ENCODE measurements around the gene ARHGEF39. TPM values are rescaled to one million over a fixed set of nuclear protein-coding genes. Genes with fewer than 3 reads are reported as not detected.

ARHGEF39 gene
- total RNA-seq, result 1.6 and 3.5 TPM in 2 replicates

DNA sequence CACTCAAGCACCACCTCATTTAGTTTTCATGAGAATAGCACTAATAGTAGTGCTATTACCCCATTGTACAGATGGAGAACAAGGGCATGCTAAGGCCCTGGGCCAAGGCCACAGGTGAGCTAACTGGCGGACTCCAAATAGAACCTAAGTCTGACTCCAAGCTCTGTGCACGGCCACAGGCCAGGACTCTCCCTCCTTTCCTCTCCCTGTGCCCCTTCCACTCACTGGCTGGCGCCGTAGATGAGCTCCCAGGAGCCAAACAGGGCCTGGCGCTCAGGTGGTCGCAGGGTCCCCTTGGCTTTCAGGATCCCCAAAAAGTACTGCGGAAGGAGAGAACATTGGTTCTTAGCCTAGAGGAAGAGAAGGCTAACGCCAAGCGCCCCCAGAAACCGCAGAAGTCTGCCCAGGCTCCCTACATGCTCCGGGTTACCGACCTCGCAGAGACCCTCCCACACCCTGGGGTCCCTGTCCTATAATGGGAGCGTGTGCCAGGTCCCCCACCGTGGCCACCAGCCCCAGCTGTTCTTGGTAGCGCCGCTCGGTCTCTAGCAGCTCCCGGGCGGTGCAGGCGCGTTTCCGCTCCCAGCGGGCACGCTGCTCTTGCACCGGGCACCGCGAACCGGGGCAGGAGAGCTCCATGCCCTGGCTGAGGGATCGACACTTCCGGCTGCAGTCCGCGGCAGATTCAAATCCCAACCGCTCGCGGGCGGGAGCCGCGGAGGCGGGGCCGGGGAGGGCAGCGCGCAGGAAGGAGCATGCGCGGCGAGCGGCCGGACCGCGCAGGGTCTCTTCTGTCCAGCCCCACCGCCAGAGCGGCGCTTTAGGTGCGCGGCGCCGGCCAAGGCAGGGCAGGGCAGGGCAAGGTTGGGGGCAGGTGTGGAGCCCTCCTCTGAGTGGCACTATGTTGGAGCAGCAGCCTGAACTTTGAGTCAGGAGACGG, at the start of gene ARHGEF39:
ARHGEF39 (minus strand) TSS at position 665 of the 940 bp plus-strand sequence; CDS start at position 639, 26 bp downstream.

GRCh38 chr9:35689542-35690293, 24.7 kb upstream of the ARHGEF39 start, which contains the start of gene TPM2:
Gene TPM2, minus strand, starts transcription at chr9:35689925. Its CDS starts 108 bp downstream, at chr9:35689817.

GRCh38 chr9:35673132-35674024, 8.4 kb upstream of the ARHGEF39 start, which contains the start of gene CA9:
Gene CA9, plus strand, starts transcription at chr9:35673928. Its CDS starts 32 bp downstream, at chr9:35673960.

DNA sequence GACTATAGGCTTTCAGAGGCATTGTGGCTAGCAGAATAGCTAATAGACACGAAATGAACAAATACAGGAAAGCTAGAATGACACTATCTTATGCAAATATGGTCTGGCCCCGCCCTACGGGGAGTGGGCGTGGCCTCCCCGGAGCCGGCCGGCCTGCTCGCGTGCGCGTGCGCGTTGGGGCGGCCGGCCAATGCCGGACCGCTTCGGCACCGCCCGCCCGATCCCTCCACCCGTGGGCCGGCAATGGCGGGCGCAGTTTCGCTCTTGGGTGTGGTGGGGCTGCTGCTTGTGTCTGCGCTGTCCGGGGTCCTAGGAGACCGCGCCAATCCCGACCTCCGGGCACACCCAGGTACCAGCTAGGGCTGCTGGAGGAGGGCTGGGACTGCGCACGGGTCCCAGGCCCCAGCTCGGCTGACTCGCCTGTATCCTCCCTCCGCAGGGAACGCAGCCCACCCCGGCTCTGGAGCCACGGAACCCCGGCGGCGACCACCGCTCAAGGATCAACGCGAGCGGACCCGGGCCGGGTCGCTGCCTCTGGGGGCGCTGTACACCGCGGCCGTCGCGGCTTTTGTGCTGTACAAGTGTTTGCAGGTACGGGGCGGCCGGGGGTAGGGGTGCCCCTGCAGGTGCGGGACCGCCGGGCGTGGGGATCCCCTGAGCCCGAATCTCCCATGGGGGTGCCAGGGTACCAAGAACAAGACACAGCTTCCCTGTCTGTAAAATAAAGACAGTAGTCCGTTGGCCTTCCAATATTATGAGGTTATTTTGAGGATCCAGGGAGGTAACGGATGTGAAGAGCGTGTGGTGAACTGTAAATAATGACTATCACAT, 6.6 kb downstream of the ARHGEF39 start, which contains the start of gene CCDC107:
CCDC107 (plus strand) TSS at position 156 of the 831 bp plus-strand sequence; CDS start at position 244, 88 bp downstream.

GRCh38 chr9:35657546-35658136, 7.4 kb downstream of the ARHGEF39 start, which contains the start of gene RMRP:
Gene RMRP, minus strand, starts transcription at chr9:35658019.

DNA sequence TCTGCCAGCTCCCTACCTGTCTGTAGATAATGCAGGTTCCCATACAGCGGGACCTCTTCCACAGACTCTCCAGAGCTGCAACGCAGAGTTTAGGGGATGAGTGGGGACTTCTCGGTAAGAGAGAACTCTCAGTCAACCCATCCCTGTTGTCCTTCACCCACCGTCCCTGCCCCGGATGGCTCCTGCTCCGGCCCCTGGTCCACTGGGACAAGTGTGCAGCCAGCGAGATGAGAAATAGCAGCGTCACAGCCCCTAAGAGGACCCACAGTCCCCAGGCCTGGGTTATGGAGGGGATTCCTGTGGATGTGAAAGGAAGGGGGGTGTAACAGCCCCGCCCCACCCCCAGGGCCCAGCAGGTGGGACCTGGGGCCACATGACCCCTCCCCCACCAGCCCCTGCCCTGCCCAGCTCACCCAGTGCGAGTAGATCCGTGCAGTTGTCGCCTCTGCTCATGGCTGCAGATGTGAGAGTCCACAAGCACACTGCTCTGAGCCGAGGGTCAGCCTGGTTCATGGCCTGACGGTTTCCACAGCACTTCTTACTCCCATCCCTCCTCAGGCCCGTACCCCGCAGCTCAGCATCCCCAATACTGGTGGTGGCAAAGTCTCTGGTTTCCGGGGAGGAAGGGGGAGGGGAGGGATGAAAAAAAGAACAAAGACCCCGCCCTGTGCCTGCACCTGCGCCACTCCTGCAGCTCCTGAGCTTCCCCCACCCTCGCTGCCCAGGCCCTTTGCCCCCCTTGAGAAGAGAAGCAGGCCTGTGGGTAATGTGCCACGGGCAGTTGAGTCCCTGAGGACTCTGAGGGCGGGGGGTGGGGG, 14.4 kb downstream of the ARHGEF39 start, which contains the start of gene SIT1:
SIT1 (minus strand) TSS at position 591 of the 818 bp plus-strand sequence; CDS start at position 513, 78 bp downstream.

GRCh38 chr9:35618325-35618727, 46.7 kb downstream of the ARHGEF39 start, which contains the start of gene CD72:
Gene CD72, minus strand, starts transcription at chr9:35618413. Its CDS starts 110 bp downstream, at chr9:35618303.

Small RNA genes within 50 kb of the gene (small RNA-seq; reads per million reads assigned to genes)
- gene RMRP (not detected), gene RN7SL22P (not detected)

Other genes with a start within 250 kb of the ARHGEF39 start
- gene RUSC2, start 175.1 kb downstream of the ARHGEF39 start, total RNA-seq, result 28.7 and 39.5 TPM in 2 replicates
- 7.2 and 9.5 TPM in 2 replicates for gene TESK1, start 59.9 kb downstream of the ARHGEF39 start, total RNA-seq
- not detected in 2 replicates for gene CD72, start 46.8 kb downstream of the ARHGEF39 start, total RNA-seq
- gene SIT1, start 14.3 kb downstream of the ARHGEF39 start, total RNA-seq, result not detected in 2 replicates
- 49,879 and 52,393 TPM in 2 replicates for gene RMRP, start 7.2 kb downstream of the ARHGEF39 start, total RNA-seq
- gene CCDC107, start 6.9 kb downstream of the ARHGEF39 start, total RNA-seq, result 6.0 and 10.1 TPM in 2 replicates
- 0.10 TPM in 1 of 2 replicates, not detected in the other for gene CA9, start 8.7 kb upstream of the ARHGEF39 start, total RNA-seq
- gene TPM2, start 24.7 kb upstream of the ARHGEF39 start, total RNA-seq, result 10.5 and 20.2 TPM in 2 replicates
- 294 and 296 TPM in 2 replicates for gene TLN1, start 67.0 kb upstream of the ARHGEF39 start, total RNA-seq
- 51.3 and 60.4 TPM in 2 replicates for gene CREB3, start 67.5 kb upstream of the ARHGEF39 start, total RNA-seq
- 133 and 134 TPM in 2 replicates for gene GBA2, start 84.0 kb upstream of the ARHGEF39 start, total RNA-seq
- 19.4 and 25.5 TPM in 2 replicates for gene RGP1, start 84.1 kb upstream of the ARHGEF39 start, total RNA-seq
- gene MSMP, start 89.1 kb upstream of the ARHGEF39 start, total RNA-seq, result 22.4 and 50.3 TPM in 2 replicates
- gene NPR2, start 126.4 kb upstream of the ARHGEF39 start, total RNA-seq, result 5.6 and 5.8 TPM in 2 replicates
- gene SPAG8, start 147.1 kb upstream of the ARHGEF39 start, total RNA-seq, result 0.10 TPM in 1 of 2 replicates, not detected in the other
- gene HINT2, start 149.8 kb upstream of the ARHGEF39 start, total RNA-seq, result 6.2 and 10.0 TPM in 2 replicates
- gene FAM221B, start 163.5 kb upstream of the ARHGEF39 start, total RNA-seq, result not detected in 2 replicates
- 0.19 and 0.98 TPM in 2 replicates for gene TMEM8B, start 164.0 kb upstream of the ARHGEF39 start, total RNA-seq
- gene OR13J1, start 205.2 kb upstream of the ARHGEF39 start, total RNA-seq, result not detected in 2 replicates
- 1.8 and 4.6 TPM in 2 replicates for gene HRCT1, start 241.0 kb upstream of the ARHGEF39 start, total RNA-seq
- gene SPAAR, start 244.3 kb upstream of the ARHGEF39 start, total RNA-seq, result 2.0 and 4.5 TPM in 2 replicates

Measured in vein endothelial cell (primary cell).